ENCODE results near the gene DIRAS1. TPM values are rescaled to one million over a fixed set of nuclear protein-coding genes. Genes with fewer than 3 reads are reported as not detected.

Gene DIRAS1
- polyA plus RNA-seq, 1 experiment, result 21.4 TPM

GRCh38 chr19:2731181-2731995, 10.2 kb upstream of the DIRAS1 start:
- H3K36me3 ChIP-seq (ENCODE audit: control insufficient read depth, insufficient read depth, low read length), result peaks cover 8% of the 10 kb centered on the region
- H3K4me3 ChIP-seq (ENCODE audit: low read depth, low read length), result no peak overlapping the region
- ChIA-PET CTCF (interaction anchor here (1.5 kb wide), 1 partner anchor 83 kb away, joined by 3 read pairs; no protein-coding TSS in a partner anchor), POLR2A (no interaction called here)
- DNase-seq (ENCODE audit: low read depth), result no peak
- peaks cover 3% of the 10 kb centered on the region; the same call in 1 of the 2 replicates for H3K27me3 ChIP-seq (ENCODE audit: control insufficient read depth, insufficient read depth, low read length)
- no peak for TF ChIP-seq CTCF (IDR thresholded peaks at IDR 0.05; ENCODE audit: insufficient read depth, low read depth, low read length)

GRCh38 chr19:2729943-2730818, 9.0 kb upstream of the DIRAS1 start:
- no peak for DNase-seq (ENCODE audit: low read depth)
- ChIA-PET CTCF (interaction anchor here (0.9 to 1.6 kb wide), 2 partner anchors 9 to 82 kb away, joined by 3 to 7 read pairs; no protein-coding TSS in a partner anchor), POLR2A (no interaction called here)
- Histone ChIP-seq H3K27me3 (ENCODE audit: control insufficient read depth, insufficient read depth, low read length) (peaks cover 4% of the 10 kb centered on the region; the same call in 1 of the 2 replicates), H3K36me3 (ENCODE audit: control insufficient read depth, insufficient read depth, low read length) (peaks cover 5% of the 10 kb centered on the region), H3K4me3 (ENCODE audit: low read depth, low read length) (no peak overlapping the region)
- TF ChIP-seq CTCF (IDR thresholded peaks at IDR 0.05; ENCODE audit: insufficient read depth, low read depth, low read length), result no peak

- H3K27me3 ChIP-seq (ENCODE audit: control insufficient read depth, insufficient read depth, low read length), result peaks cover 4% of the 10 kb centered on the region; the same call in 1 of the 2 replicates
- no peak for TF ChIP-seq CTCF (IDR thresholded peaks at IDR 0.05; ENCODE audit: insufficient read depth, low read depth, low read length)
- POLR2A ChIA-PET, result no interaction called here
- no peak for DNase-seq (ENCODE audit: low read depth)
- peaks cover 2% of the 10 kb centered on the region; the same call in 1 of the 2 replicates for H3K36me3 ChIP-seq (ENCODE audit: control insufficient read depth, insufficient read depth, low read length)
- H3K4me3 ChIP-seq (ENCODE audit: low read depth, low read length), result no peak overlapping the region
- CTCF ChIA-PET, result interaction anchor here (1.6 to 1.9 kb wide), 2 partner anchors 80 kb away, joined by 4 to 7 read pairs; no protein-coding TSS in a partner anchor
These were observed 7.7 kb upstream of the DIRAS1 start for GRCh38 chr19:2728783-2729387.

GRCh38 chr19:2727640-2727944, 6.4 kb upstream of the DIRAS1 start:
- Histone ChIP-seq H3K4me3 (ENCODE audit: low read depth, low read length) (no peak overlapping the region), H3K27me3 (ENCODE audit: control insufficient read depth, insufficient read depth, low read length) (peaks cover 4% of the 10 kb centered on the region; the same call in 1 of the 2 replicates), H3K36me3 (ENCODE audit: control insufficient read depth, insufficient read depth, low read length) (no peaks in the 10 kb centered on the region; the same call in 1 of the 2 replicates)
- no peak for TF ChIP-seq CTCF (IDR thresholded peaks at IDR 0.05; ENCODE audit: insufficient read depth, low read depth, low read length)
- no peak for DNase-seq (ENCODE audit: low read depth)
- POLR2A ChIA-PET, result no interaction called here
- CTCF ChIA-PET, result interaction anchor here (0.7 to 1.9 kb wide), 3 partner anchors 22 to 79 kb away, joined by 3 to 4 read pairs (median 3); no protein-coding TSS in a partner anchor
